Measurements from ENCODE around the gene ENAM. TPM values are rescaled to one million over a fixed set of nuclear protein-coding genes. Genes with fewer than 3 reads are reported as not detected.
"Not testable (repeated sequence)": the region's sequence is repeated elsewhere in the genome, so short reads cannot be mapped to it uniquely, and the experiment has no call there.

ENAM gene
- total RNA-seq, 1 experiment from 2014 or later: not detected

DNA sequence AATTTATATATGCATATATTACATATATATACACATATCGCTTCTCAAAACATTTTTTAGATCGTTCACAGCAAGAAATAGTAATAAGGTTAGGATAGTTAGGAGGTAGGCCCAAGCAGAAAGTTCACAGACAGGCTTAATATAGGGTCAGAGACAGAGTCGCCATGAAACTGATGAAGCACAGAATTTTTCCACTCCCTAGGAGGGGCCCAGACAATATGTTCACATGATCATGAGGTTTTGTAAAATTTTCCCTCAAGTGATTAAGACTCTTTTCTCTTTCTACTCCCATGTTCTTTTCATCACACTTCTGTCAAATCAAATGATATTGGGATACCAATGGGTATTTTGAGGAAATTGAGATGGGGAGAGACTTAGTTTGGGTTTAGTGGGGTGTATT lies 5.2 kb upstream of the ENAM start:
- DNase-seq (ENCODE audit: low read depth): no peak
- in situ Hi-C loops (cut with HindIII; ENCODE audit: low pct_unique_long_range_greater_than_20kb, low sequenced_read_pairs): no loop called here

DNA sequence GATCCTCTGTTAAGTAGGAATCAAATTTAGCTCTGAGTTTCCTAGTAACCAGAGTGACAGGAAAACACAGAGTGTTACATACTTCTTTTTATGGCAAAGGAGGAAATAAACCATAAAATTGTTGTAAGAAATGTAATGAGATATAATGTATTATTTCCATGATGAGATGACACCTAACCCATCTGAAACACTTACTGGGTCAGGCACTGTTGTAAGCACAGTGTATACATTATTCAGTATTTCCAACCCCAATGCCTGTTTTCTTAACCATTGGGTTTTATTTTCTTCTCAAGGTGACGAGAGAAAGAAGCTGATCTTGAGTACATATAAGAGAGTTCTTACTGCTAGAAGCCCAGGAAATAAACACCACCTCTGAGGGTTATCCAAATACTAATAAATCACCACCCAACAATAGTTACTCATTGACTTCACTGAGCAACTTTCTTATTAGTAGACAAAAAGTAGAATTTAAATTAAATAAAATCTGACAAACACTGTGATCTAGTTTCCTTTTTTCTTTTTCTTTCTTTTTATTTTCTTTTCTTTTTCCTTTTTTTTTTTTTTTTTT lies 4.2 kb upstream of the ENAM start:
- in situ Hi-C loops (cut with HindIII; ENCODE audit: low pct_unique_long_range_greater_than_20kb, low sequenced_read_pairs): no loop called here
- peak; percentile 35 for DNase-seq (ENCODE audit: low read depth)

DNA sequence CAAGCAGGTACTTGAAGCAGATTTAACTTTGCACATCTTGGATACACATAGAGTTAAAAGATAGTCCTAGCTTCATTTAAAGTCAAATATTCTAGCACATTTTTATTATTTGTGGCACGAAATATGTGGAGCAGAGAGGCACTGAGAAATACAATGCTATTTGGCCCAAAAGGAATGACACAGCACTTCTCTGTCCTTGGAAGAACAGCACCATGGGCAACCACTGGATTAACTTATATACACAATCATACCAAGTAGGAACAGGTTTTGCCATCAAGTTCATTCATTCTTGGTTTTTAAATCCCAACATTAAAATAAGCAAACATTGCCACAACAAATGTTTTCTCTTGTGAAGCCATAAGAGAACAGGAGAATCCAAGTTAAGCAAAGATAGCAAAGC lies 924 bp upstream of the ENAM start:
- in situ Hi-C loops (cut with HindIII; ENCODE audit: low pct_unique_long_range_greater_than_20kb, low sequenced_read_pairs): no loop called here
- DNase-seq (ENCODE audit: low read depth): no peak

DNA sequence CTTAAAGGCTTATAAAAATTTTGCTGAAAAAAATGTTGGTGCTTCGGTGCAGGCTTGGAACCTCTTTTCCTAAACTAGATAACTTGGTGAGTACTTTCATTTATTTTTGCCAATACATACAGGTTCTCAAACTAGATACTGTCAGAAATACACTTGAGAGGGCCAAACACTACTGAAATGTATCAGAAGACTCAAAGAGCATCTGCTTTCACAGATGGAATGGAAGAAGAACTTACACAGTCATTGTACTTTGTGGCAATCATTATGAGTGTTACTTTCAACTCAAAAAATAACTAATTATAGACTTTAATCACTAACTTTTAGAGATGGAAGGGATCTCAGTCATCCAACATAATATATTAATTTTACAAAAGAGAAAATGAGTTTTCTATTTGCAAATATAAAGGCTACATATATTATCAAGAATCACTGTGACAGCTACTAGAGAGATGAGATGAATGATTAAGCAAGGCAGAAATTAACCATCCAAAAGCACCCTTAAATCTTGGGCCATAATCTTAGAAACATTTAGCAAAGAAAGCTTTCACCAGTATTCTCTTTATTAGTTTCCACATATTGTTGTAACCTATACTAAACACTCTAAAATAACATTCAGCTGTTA lies 1.0 kb downstream of the ENAM start:
- in situ Hi-C loops (cut with HindIII; ENCODE audit: low pct_unique_long_range_greater_than_20kb, low sequenced_read_pairs): no loop called here
- DNase-seq (ENCODE audit: low read depth): no peak

DNA sequence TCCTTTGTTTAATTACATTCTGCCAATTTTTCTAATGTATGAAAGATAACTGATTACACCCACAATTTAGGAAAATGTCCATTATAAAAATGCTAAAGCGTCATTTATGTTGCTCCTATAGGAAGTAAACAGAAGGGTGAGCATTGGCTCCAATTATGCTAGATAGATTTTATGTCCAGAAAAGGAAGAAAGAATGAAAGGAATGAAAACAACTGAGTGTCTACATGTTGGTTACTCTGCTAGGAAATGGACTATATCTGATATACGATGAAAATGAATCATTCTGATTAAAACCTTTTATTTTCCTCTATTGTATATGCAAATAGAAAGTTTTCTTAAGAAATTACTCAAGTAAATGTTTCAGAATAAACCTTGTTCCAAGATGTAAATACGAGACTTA lies 1.6 kb downstream of the ENAM start:
- in situ Hi-C loops (cut with HindIII; ENCODE audit: low pct_unique_long_range_greater_than_20kb, low sequenced_read_pairs): no loop called here
- DNase-seq (ENCODE audit: low read depth): no peak

DNA sequence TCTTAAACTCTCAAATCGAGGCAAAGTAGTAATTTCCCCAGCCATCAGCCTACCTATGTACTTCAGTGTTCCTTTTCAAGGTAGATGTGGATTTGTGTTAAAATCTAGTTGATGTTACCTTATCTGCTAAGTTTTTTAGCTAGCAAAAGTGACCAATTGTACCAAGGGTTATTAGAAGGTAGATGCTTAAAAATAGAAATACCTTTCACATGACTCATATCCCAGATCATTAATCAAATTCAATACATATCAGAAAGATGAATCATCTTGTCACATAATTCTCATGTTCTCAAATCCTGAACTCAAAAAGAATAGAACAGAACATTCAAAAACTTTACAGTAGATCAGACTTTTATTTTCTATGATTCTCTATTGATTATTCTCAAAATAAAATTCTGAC lies 3.5 kb downstream of the ENAM start:
- in situ Hi-C loops (cut with HindIII; ENCODE audit: low pct_unique_long_range_greater_than_20kb, low sequenced_read_pairs): no loop called here
- peak; percentile 42 for DNase-seq (ENCODE audit: low read depth)

DNA sequence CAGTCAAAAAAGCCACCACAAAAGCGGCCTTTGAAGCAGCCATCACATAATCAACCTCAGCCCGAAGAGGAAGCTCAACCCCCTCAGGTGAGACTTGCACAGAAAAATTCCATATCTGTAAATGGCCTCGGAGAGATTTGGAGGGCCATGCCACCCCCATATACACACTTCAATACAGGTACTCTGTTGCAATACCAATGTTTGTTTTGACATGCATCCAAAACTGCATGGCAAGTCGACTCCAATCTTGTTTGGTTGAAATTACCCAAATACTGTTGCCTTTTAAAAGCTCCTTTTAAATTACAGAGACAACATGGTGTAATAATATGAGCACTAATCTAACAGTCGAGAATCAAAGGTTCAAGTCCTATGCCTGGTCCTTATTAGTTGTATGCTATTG lies 5.9 kb downstream of the ENAM start:
- DNase-seq (ENCODE audit: low read depth): no peak
- in situ Hi-C loops (cut with HindIII; ENCODE audit: low pct_unique_long_range_greater_than_20kb, low sequenced_read_pairs): no loop called here

DNA sequence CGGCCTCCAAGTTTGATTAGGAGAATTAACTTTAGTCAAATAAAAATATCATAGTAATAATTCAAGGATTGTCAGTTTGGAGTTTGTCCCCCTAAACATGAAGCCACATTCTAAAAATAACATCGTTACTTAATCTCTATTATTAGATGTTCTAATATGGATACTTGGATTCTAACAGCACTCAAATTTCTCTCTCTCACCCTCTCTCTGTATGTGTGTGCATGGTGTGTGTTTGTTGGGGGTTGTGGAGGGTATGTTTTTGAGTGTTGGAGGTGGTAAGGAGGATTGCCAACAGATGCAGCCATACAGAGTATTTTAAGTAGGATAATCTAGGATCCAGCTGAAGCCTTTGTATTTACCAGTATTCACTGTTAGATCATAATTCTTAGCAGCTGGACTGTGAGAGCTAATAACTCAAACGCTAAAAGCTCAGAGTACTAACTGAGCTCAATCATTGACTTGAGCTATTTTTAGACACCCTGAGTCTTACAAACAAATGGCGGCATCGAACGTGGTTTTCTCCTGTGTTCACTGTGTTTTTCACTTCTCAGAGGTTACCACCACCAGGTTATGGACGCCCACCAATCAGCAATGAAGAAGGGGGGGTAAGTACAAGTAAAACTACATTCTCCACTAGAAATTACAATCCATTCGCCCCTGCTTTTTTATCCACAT lies 8.8 kb downstream of the ENAM start:
- in situ Hi-C loops (cut with HindIII; ENCODE audit: low pct_unique_long_range_greater_than_20kb, low sequenced_read_pairs): no loop called here
- DNase-seq (ENCODE audit: low read depth): no peak

DNA sequence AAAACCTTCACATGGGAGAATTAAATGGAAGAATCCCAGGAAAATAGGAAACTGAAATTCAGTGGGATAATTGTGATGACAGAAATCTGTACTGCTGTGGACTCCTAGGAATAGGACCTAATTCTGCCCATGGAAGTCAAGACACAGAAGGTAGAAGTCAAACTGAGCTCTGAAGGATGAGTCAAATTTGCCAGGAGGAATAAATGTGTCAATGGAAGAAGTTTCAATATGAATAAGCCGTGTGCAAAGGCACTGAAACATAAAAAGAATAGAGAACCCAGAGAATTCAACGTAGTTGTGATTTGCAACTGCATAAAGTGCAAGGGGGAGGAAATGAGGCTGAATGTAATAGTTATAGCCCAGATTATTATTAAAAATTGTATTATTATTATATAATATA lies 11.6 kb downstream of the ENAM start:
- no peak for DNase-seq (ENCODE audit: low read depth)
- in situ Hi-C loops (cut with HindIII; ENCODE audit: low pct_unique_long_range_greater_than_20kb, low sequenced_read_pairs): no loop called here

DNA sequence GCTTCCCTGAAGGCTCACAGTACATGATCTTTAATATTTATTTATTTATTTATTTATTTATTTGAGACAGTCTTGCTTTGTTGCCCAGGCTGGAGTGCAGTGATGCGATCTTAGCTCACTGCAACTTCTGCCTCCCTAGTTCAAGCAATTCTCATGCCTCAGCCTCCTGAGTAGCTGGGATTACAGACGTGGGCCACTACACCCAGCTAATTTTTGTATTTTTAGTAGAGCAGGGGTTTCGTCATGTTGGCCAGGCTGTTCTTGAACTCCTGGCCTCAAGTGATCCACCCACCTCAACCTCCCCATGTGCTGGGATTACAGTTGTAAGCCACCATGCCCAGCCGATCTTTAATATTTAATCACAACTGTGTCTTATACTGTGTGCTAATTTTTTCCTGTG lies 22.2 kb downstream of the ENAM start:
- in situ Hi-C loops (cut with HindIII; ENCODE audit: low pct_unique_long_range_greater_than_20kb, low sequenced_read_pairs); DNase-seq (ENCODE audit: low read depth): not testable (repeated sequence)

DNA sequence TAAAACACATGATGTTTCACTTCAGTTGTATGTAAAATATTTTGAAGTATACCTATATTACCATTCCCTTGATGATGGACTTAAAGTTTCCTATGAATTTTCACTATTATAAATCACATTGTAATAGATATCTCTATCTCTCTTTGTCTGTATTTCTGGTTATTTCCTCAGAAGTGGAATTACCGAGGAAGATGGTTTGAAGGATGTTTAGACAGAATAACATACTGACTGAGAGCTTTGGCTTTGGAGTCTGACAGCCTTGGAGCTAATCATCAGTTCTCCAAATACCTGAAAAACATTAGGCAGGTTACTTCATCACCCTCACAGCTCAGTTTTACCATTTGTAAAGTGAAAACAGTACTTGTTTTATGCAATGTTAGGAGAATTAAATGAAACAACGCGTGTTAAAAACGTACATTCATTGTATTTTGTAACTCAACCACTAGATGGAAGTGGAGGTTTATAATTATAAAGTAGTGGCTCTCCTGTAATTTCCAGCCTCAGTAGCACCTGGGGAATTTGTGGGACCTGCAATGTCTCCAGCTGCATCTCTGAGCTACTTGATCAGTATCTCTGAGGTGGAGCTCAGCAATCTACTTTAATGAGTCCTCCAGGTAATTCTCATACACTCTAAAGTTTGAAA lies 23.4 kb downstream of the ENAM start:
- in situ Hi-C loops (cut with HindIII; ENCODE audit: low pct_unique_long_range_greater_than_20kb, low sequenced_read_pairs): no loop called here
- peak; percentile 41 for DNase-seq (ENCODE audit: low read depth)

DNA sequence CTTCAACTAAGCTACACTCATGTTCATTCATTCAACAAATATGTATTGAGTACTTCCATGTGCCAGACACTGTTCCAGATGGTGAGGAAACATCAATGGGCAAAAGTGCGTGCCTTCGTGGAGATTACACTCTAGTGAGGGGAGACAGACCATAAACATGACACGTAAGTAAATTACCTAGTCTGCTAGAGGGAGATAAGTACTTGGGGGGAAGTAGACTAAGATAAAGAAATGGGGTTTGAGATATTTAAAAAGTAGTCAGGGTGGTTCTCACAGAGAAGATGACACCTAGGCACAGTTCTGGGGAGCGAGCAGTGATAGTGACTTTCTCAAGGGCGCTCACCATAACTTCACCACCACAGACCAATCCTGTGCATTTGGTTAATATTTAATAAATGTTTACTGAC lies 26.1 kb downstream of the ENAM start:
- in situ Hi-C loops (cut with HindIII; ENCODE audit: low pct_unique_long_range_greater_than_20kb, low sequenced_read_pairs): no loop called here
- DNase-seq (ENCODE audit: low read depth): no peak

DNA sequence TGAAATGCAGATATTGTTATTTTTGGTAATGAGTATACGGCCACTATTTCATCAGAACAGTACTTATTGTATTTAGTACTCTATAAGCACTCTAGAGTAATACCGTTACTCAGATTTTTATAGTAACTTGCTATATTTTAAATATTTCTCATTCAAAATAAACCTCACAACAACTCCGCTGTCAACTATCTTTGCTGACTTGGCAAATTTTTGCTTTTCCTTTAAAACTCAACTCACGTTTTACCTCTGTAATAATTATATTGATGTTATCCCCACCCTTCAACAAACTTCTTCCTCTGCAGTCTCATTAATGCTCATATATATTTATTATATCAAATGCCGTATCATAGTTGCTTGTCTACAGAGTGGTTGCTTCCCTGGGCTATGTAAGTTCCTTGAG lies 28.8 kb downstream of the ENAM start:
- DNase-seq (ENCODE audit: low read depth): no peak
- in situ Hi-C loops (cut with HindIII; ENCODE audit: low pct_unique_long_range_greater_than_20kb, low sequenced_read_pairs): no loop called here

DNA sequence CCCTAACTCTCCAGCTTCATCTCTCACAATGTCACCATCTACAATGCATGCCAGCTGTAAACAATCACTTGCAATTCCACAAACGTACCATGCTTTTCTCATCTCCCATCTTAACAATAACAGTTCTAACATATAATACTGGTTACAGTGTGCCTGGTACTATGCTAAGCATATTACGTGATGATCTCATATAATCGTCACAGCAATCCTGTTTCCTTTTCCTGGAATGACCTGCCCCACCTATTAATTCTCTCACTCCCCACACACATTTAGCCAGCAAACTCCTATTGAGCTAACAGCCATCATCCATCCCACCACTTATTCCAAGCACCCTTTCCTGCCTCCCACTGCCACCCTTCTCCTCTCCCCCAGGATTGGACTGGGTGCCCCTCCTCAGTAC lies 29.9 kb downstream of the ENAM start:
- in situ Hi-C loops (cut with HindIII; ENCODE audit: low pct_unique_long_range_greater_than_20kb, low sequenced_read_pairs): no loop called here

DNA sequence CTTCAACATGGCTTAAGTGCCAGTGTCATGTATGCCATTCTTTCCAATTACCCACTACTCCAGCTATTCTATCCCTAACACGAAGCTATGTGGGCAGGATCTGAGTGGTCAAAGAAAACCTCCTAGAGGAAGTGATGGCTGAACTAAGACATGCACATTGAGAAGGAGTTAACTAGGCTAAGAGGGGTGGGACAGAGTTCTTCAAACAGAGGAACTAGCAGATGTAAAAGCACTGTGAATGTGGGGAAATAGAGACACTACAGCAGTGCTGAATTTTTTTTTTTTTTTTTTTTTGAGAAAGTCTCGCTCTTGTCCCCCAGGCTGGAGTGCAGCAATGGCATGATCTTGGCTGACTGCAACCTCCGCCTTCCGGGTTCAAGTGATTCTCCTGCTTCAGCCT lies 31.6 kb downstream of the ENAM start:
- no peak for DNase-seq (ENCODE audit: low read depth)
- in situ Hi-C loops (cut with HindIII; ENCODE audit: low pct_unique_long_range_greater_than_20kb, low sequenced_read_pairs): no loop called here

More for the DNA sequence above, 29.9 kb downstream of the ENAM start:
- no peak for DNase-seq (ENCODE audit: low read depth)

DNA sequence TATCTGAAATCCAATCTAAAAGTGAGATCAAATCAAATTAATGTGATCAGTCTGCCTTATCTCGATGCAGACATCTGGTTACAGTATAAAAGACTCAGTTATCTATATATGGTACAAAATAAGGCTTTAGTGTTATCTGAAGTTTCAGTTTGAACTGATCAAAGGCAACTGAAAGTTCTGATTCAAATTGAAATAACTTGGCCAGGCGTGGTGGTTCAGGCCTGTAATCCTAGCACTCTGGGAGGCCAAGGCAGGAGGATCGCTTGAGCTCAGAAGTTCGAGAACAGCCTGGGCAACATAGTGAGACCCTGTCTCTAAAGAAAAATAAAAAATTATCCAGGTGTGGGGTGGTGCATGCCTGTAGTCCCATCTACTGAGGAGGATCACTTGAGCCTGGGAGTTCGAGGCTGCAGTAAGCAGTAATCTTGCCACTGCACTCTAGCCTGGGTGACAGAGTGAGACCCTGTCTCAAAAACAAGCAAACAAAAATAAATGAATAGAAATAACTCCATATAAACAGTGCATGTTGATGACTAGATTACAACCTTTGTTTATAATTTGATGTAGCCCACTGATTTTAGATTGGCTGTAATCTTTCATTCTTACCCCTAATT lies 32.9 kb downstream of the ENAM start:
- DNase-seq (ENCODE audit: low read depth); in situ Hi-C loops (cut with HindIII; ENCODE audit: low pct_unique_long_range_greater_than_20kb, low sequenced_read_pairs): not testable (repeated sequence)

DNA sequence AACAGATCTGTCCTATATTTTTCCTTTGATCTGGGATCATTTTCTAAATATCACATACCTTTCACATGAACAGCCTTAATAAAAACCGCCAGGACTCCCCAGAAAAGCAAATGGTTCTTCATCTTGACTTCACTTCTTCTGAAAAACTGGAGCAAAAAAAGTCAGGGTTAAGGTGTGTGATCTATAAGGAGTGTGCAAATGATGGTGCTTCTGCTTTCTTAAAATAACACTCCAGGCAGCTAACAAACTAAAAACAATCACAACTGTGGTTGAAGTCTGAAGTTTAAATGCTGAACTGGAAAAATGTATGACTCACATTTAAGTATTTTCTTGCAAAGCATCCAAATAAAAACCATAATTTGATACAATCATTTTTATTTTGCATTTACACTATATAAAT lies 37.8 kb downstream of the ENAM start, which contains the start of gene JCHAIN:
TSS of gene JCHAIN (minus strand) at position 140 of the 400 bp plus-strand sequence. CDS start at position 122, 18 bp downstream.
- DNase-seq (ENCODE audit: low read depth): no peak
- in situ Hi-C loops (cut with HindIII; ENCODE audit: low pct_unique_long_range_greater_than_20kb, low sequenced_read_pairs): no loop called here

DNA sequence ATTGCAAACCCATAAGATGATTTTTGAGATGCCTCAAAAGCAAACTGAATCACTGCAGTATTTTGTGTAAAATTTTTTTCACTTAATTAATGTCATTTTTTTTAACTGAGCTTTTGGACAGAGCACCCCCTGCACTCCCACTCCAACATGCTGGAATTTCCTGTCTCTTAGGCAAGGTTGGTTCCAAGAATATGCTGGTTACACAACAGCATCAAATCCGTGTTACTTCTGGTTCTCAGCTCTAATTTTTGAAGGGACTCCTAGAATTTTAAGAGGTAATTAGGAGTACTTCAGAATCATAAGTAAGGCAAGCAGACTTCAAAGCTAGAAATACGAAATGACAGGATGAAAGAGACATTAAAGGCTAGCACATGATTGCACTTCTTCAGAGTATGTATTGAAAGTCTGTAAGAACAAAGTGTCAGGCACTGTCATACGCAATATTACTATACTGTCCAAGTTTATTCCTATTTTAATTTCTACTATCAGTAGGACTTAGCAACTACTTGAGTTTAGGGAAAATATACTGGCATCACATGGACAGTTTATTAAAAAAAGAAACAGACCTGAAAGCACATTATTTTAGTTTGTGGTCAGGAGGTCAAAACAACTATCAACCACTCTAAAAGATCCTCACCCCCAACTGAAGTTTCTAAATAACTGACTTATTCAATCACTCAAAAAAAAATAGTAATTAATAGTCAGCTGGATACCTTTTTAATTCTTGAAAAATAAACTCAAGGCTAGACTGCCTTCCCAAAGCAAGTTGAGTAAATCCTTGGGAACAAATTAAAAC lies 39.4 kb downstream of the ENAM start:
- no peak for DNase-seq (ENCODE audit: low read depth)
- in situ Hi-C loops (cut with HindIII; ENCODE audit: low pct_unique_long_range_greater_than_20kb, low sequenced_read_pairs): no loop called here

All from Caki2 (cell line).